PFSK-1 (cell line): ENCODE data around the gene NF2.

Experiments
- FOXP2 ChIP-seq: optimal IDR thresholded peaks from 2 replicates; pipeline ENCODE3; 2011; ENCODE audit warnings: borderline replicate concordance, control low read depth, inconsistent platforms; ENCODE audit not compliant: insufficient read depth; ENCODE audit errors: extremely low read length, extremely low read depth
- POLR2AphosphoS5 ChIP-seq: IDR thresholded peaks from 2 replicates; pipeline ENCODE4 v1.6.1; 2012; ENCODE audit warnings: low read depth, mild to moderate bottlenecking, control low read depth, low read length, moderate library complexity
- SIN3A ChIP-seq: IDR thresholded peaks from 2 replicates; pipeline ENCODE4 v1.6.1; 2012; ENCODE audit warnings: mild to moderate bottlenecking, low read length, moderate library complexity, borderline replicate concordance; ENCODE audit not compliant: insufficient read depth
- TAF1 ChIP-seq: IDR thresholded peaks from 2 replicates; pipeline ENCODE4 v1.6.1; 2012; ENCODE audit warnings: low read length, control low read depth, borderline replicate concordance; ENCODE audit not compliant: insufficient read depth
- TF ChIP-seq, protein P1 (sequence below), 2 experiments: IDR thresholded peaks; 2 replicates each; pipeline versions ENCODE4 v1.6.1 to v1.8.0; 2011 to 2012; ENCODE audit warnings: low read depth in 2 of 2, low read length in 2 of 2, control low read depth in 1 of 2, inconsistent platforms in 1 of 2, mild to moderate bottlenecking in 1 of 2, moderate library complexity in 1 of 2; ENCODE audit not compliant: insufficient read depth in 1 of 2

Gene NF2

DNA sequence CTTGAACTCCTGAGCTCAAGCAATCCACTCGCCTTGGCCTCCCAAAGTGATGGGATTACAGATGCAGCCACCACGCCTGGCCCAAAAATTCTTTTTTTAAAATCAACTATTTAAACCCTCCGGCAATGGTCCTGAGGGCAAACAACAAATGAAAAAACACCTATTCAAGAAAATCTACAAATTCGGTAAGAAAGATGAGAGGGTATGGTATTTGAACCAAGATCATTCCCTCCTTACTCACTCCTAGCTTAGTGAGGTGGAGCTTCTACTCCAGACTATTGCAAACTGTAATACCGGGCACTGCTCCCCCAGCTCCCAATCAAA, 2.1 kb downstream of the NF2 start:
- TF ChIP-seq SIN3A (no peak), POLR2AphosphoS5 (no peak), FOXP2 (no peak), TAF1 (no peak)
- TF ChIP-seq, protein P1, sequence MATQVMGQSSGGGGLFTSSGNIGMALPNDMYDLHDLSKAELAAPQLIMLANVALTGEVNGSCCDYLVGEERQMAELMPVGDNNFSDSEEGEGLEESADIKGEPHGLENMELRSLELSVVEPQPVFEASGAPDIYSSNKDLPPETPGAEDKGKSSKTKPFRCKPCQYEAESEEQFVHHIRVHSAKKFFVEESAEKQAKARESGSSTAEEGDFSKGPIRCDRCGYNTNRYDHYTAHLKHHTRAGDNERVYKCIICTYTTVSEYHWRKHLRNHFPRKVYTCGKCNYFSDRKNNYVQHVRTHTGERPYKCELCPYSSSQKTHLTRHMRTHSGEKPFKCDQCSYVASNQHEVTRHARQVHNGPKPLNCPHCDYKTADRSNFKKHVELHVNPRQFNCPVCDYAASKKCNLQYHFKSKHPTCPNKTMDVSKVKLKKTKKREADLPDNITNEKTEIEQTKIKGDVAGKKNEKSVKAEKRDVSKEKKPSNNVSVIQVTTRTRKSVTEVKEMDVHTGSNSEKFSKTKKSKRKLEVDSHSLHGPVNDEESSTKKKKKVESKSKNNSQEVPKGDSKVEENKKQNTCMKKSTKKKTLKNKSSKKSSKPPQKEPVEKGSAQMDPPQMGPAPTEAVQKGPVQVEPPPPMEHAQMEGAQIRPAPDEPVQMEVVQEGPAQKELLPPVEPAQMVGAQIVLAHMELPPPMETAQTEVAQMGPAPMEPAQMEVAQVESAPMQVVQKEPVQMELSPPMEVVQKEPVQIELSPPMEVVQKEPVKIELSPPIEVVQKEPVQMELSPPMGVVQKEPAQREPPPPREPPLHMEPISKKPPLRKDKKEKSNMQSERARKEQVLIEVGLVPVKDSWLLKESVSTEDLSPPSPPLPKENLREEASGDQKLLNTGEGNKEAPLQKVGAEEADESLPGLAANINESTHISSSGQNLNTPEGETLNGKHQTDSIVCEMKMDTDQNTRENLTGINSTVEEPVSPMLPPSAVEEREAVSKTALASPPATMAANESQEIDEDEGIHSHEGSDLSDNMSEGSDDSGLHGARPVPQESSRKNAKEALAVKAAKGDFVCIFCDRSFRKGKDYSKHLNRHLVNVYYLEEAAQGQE (IDR thresholded peaks at IDR 0.05; ENCODE audit: insufficient read depth in 1 of 2, low read depth in 2 of 2, low read length in 2 of 2) = no peak

DNA sequence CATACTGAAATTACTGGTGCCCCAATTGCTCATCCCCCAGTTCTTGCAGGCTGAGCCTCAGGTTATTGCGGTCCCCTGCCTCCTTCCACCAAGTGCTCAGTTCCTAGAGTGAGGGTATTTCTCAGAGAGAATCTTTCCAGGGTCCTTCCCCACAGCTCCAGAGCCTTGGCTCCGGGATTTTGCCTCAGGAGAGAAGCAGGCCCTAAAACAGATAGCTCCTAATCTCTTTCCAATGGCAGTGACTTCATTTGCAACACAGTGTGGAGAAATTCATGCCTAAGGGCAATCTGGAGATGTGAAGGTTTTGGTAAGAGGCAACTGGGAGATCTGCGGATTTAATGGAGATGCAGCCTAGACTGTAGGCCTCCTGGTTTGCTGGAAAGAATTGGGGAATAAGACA, 2.9 kb downstream of the NF2 start:
- TF ChIP-seq FOXP2 (no peak), POLR2AphosphoS5 (no peak), SIN3A (no peak), TAF1 (no peak)
- TF ChIP-seq, protein P1 (IDR thresholded peaks at IDR 0.05; ENCODE audit: insufficient read depth in 1 of 2, low read depth in 2 of 2, low read length in 2 of 2) = no peak

DNA sequence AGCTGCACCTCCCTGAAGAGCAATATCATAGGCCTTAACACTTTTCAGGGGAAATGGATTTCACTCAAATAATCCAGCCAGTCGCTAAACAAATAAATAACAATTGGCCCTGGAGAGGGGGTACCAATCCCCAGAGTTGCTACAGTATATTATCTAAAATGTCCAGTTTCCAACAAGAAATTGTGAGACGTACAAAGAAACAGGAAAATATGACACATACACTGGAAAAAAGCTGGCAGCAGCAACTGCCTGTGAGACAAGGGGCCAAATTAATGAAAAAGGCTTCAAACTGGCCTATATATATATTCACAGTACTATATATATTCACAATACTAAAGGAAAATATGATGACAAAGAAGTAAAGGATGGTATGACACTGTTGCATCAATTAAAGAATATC, 4.0 kb downstream of the NF2 start:
- TF ChIP-seq SIN3A = no peak
- no peak for TF ChIP-seq POLR2AphosphoS5
- TF ChIP-seq FOXP2 = no peak
- TF ChIP-seq, protein P1 (IDR thresholded peaks at IDR 0.05; ENCODE audit: insufficient read depth in 1 of 2, low read depth in 2 of 2, low read length in 2 of 2) = no peak
- no peak for TF ChIP-seq TAF1

DNA sequence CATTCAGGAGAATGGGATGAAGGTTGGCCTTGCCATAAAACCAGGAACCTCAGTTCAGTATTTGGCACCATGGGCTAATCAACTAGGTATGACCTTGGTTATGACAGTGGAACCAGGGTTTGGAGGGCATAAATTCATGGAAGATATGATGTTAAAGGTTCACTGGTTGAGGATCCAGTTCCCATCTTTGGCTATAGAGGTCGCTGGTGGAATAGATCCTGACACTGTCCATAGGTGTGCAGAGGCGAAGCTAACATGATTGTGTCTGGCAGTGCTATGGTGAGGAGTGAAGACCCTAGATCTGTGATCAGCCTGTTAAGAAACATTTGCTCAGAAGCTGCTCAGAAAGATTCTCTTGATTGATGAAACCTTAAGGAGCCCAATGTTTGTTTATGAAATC, 5.7 kb downstream of the NF2 start:
- TF ChIP-seq SIN3A (no peak), FOXP2 (no peak), POLR2AphosphoS5 (no peak), TAF1 (no peak)
- TF ChIP-seq, protein P1 (IDR thresholded peaks at IDR 0.05; ENCODE audit: insufficient read depth in 1 of 2, low read depth in 2 of 2, low read length in 2 of 2) = no peak

DNA sequence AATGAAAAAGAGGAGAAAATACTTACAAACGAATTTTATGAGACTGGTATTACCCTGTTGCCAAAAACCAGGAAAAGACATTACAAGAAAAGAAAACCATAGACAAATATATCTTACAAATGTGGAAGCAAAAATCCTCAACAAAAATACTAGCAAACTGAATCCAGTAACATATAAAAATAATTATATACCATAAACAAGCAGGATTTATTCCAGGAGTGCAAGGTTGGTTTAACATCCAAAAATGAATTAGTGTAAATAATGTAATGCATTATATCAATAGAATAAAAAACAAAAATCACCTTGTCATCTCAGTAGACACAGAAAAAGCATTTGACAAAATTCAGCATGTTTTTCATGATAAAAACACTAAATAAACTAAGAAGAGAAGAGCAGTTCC, 7.3 kb downstream of the NF2 start:
- TF ChIP-seq SIN3A (no peak), POLR2AphosphoS5 (no peak), TAF1 (no peak), FOXP2 (no peak)
- TF ChIP-seq, protein P1 (IDR thresholded peaks at IDR 0.05; ENCODE audit: insufficient read depth in 1 of 2, low read depth in 2 of 2, low read length in 2 of 2) = no peak
